Upper lobe of left lung (tissue), 4 donors: ENCODE measurements around the gene SIRPB2.

ENCODE experiments used
- CTCF ChIP-seq, 6 experiments: fragments of 450-650 bp in 4 of 6; fragments of 200-600 bp in 2 of 6; sonication (generic) in 2 of 6; IDR thresholded peaks; one replicate each; pipeline ENCODE4 v1.5.1; 2016 to 2019; ENCODE audit warnings: antibody characterized with exemption in 6 of 6
- POLR2A ChIP-seq, 4 donors: fragments of 450-650 bp; IDR thresholded peaks; one replicate each; pipeline ENCODE4 v1.5.1; 2016 to 2017; ENCODE audit warnings: antibody characterized with exemption in 4 of 4, mild to moderate bottlenecking in 2 of 4

DNA sequence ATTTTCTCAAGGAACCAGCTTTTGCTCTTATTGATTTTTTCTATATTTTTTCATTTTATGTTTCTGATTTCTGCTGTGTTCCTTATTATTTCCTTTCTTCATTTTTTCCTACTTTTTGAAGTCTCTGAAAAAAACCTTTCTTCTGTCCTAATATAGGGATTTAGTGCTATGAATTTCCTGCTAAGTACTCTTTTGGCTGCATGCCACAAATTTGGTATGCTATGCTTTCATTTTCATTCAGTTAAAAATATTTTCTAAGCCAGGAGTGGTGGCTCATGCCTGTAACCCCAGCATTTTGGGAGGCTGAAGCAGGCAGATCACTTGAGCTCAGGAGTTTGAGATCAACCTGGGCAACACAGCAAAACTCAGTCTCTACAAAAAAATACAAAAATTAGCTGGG, 35.7 kb upstream of the SIRPB2 start:
- TF ChIP-seq CTCF (IDR thresholded peaks at IDR 0.05) (no peak), POLR2A (IDR thresholded peaks at IDR 0.05) (no peak)
